Measurements from ENCODE around the gene CNOT9.

DNA sequence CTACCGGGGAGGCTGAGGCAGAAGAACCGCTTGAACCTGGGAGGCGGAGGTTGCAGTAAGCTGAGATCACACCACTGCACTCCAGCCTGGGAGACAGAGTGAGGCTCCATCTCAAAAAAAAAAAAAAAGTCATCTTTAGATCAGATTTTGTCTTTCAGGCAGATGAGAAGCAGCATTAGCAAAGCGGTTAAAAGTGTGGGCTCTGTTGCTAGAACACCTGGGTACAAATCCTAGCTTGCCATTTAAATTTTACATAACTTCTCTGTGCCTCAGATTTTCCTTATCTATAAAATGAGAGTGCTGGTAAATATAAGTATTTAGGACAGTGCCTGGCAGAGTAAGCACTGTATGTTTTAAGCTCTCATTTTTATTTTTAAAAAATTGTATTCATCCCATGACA lies 8.2 kb downstream of the CNOT9 start:
- TF ChIP-seq CTCF (conservative IDR thresholded peaks at IDR 0.05; ENCODE audit: low read depth, low read length), result no peak
- no peak for TF ChIP-seq EZH2 (IDR thresholded peaks at IDR 0.05; ENCODE audit: borderline replicate concordance, low read depth, low read length, poor library complexity, severe bottlenecking)

Data from A673 (cell line).